Measurements from ENCODE around the gene CDK17.

Gene CDK17

DNA sequence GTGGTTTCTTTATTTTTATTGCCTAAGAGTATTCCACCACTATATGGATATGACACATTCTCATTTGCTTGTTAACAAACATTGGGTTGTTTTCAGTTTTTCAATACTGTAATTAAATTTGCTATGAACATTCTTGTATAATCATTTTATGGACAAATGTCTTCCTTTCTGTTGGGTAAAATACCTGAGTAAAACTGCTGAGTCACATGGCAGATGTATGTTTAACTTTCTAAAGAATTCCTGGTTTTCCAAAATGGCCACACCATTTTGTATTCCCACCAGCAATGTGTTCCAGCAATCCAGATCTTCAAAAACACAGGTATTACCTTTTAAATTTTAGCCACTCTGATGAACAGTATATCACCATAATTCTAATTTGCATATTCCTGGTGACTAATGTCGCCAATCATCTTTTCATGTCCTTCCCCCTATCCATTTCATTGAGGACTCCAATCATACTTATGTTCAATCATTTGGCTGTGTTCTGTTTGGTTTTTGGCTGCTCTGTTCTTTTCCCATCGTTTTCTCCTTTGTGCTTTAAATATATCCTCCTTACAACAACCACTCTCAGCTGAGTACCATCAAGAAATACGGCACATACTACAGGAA, 36.0 kb downstream of the CDK17 start:
- H3K27ac ChIP-seq = no peak overlapping the region
- TF ChIP-seq, protein P1, sequence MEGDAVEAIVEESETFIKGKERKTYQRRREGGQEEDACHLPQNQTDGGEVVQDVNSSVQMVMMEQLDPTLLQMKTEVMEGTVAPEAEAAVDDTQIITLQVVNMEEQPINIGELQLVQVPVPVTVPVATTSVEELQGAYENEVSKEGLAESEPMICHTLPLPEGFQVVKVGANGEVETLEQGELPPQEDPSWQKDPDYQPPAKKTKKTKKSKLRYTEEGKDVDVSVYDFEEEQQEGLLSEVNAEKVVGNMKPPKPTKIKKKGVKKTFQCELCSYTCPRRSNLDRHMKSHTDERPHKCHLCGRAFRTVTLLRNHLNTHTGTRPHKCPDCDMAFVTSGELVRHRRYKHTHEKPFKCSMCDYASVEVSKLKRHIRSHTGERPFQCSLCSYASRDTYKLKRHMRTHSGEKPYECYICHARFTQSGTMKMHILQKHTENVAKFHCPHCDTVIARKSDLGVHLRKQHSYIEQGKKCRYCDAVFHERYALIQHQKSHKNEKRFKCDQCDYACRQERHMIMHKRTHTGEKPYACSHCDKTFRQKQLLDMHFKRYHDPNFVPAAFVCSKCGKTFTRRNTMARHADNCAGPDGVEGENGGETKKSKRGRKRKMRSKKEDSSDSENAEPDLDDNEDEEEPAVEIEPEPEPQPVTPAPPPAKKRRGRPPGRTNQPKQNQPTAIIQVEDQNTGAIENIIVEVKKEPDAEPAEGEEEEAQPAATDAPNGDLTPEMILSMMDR (IDR thresholded peaks at IDR 0.05) = no peak
- TF ChIP-seq ZFX (IDR thresholded peaks at IDR 0.05; ENCODE audit: borderline replicate concordance) = no peak

DNA sequence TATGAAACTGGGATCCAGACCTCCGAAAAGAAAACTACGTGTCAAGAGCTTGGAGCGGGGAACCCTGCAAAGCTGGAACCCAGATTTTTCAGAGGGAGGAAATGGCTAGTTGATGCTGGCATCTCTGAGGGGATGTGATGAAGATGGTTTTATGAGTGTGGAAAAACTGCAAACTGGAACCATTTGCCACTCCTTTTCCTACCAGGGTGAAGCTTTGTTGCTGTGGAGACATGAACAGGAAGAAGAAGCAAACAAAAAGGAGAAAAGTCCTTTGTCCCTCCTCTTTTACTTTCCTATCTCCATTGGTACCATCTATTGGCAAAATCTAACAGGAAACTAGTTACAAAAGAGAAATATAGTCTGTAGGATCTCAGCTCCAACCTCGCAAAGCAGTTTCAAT, 39.2 kb downstream of the CDK17 start:
- no peak overlapping the region for H3K27ac ChIP-seq
- TF ChIP-seq, protein P1 (IDR thresholded peaks at IDR 0.05) = no peak
- TF ChIP-seq ZFX (IDR thresholded peaks at IDR 0.05; ENCODE audit: borderline replicate concordance) = no peak

DNA sequence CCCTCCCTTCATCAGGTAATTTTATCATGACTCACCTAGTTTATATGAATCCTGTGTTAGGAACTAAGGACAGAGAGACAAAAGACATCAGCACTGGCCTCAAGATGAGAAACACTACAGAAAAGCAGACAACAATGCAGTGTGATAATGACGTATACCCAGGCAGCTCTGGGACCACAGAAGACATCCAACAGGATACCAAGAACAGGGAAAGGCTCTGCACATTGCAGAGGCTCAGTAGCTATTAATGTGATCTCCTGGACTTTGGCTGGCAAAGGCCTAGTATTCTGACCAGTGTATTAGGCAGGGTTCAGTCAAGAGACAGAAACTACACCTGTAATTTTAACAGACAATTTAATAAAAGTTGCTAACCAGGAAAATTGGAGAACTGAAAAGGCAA, 39.7 kb downstream of the CDK17 start:
- H3K27ac ChIP-seq = no peak overlapping the region
- TF ChIP-seq ZFX (IDR thresholded peaks at IDR 0.05; ENCODE audit: borderline replicate concordance) = no peak
- TF ChIP-seq, protein P1 (IDR thresholded peaks at IDR 0.05) = no peak

DNA sequence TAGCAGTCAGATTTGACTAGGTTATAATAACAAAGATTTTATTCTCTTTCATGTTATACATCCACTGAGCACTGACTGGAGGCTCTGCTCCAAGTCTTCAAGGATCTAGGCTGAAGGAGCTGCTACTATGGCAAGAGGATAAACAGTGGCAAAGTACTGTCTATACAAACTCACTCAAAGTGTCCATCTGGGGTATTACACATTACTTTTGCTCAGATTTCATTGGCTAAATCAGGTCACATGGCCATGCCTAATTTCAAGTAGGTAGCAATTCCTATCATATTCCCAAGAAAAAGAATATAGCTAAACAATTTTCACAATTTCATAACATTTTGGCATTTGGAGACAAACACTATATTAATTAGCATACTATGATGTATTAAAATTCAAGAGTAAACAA, 40.9 kb downstream of the CDK17 start:
- TF ChIP-seq, protein P1 (IDR thresholded peaks at IDR 0.05) = no peak
- no peak for TF ChIP-seq ZFX (IDR thresholded peaks at IDR 0.05; ENCODE audit: borderline replicate concordance)
- no peak overlapping the region for H3K27ac ChIP-seq

DNA sequence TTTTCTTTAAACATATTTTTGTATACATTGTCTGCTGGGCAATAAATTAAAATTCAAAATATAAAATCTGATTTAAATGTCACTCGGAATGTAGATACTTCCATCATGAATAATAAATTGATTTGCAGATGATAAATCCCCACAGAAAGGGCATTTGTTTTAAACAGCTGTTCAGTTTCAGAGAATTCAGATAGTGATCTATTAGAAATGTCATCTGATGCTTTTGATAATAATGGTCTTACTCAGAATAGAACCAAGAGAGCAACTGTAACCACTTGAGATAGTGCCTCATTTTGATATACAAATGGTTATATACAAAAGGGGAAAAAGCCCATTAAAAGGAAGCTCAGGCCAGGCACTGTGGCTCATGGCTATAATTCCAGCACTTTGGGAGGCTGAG, 43.4 kb downstream of the CDK17 start:
- H3K27ac ChIP-seq = no peak overlapping the region
- TF ChIP-seq, protein P1 (IDR thresholded peaks at IDR 0.05) = no peak
- no peak for TF ChIP-seq ZFX (IDR thresholded peaks at IDR 0.05; ENCODE audit: borderline replicate concordance)

DNA sequence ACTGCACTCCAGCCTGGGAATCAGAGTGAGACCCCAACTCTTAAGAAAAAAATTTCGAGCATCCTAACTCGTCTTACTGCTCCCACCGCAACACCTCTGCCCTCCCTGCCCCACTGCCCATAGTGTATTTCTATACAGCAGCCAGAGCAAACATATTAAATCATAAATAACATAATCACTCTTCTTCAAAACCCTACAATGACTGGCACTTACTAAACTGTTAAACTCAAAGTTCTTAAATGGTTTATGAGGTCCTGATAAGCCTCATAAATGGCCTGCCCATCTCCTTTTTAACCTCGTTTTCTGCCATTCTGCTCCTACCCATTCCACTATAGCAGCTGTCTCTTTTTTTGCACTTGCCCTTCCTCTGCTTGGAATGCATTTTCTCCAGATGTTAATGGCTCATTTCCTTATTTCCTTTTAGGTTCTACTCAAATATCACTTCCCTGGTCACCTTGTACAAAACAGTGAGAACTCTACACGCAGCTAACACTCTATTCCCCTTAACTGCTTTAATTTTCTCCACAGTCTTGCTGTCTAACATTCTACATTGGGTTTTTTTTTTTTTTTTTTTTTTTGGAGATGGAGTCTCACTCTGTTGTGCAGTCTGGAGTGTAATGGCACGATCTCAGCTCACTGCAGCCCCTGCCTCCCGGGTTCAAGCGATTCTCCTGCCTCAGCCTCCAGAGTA, 45.2 kb downstream of the CDK17 start:
- no peak overlapping the region for H3K27ac ChIP-seq
- TF ChIP-seq ZFX (IDR thresholded peaks at IDR 0.05; ENCODE audit: borderline replicate concordance) = no peak
- TF ChIP-seq, protein P1 (IDR thresholded peaks at IDR 0.05) = no peak

DNA sequence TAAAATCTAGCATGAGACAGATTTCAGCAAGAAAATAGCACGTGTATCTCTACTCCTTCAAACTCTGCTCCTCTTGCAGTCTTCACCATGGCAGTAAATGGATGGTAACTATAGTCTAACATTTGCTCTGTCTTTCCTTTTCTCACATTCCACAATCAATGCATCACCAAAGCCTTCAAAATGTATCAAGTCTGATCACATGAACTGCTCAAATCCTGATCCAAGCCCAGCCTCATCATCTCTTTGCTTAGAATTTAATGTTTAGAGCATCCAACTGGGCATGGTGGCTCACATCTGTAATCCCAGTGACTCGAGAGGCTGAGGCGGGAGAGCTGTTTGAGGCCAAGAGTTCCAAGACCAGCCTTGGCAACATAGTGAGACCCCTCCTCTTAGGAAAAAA, 45.9 kb downstream of the CDK17 start:
- H3K27ac ChIP-seq = no peak overlapping the region
- no peak for TF ChIP-seq ZFX (IDR thresholded peaks at IDR 0.05; ENCODE audit: borderline replicate concordance)
- TF ChIP-seq, protein P1 (IDR thresholded peaks at IDR 0.05) = no peak
